Tibial artery (tissue), 4 donors: ENCODE measurements around the gene ZNF136.

Experiments used
- DNase-seq, 2 donors: peaks; one replicate each; pipeline ENCODE4 v3.0.0-alpha.2; 2019
- H3K27ac ChIP-seq, 2 donors: fragments of 200-600 bp; sonication (generic) in 1 of 2; 1 replicate in 1 of 2; 2 replicates in 1 of 2; pipeline ENCODE4 v1.5.1; 2018 to 2019; ENCODE audit warnings: mild to moderate bottlenecking in 1 of 2
- H3K27me3 ChIP-seq, 2 donors: fragments of 200-600 bp; sonication (generic) in 1 of 2; one replicate each; pipeline versions ENCODE4 v1.5.1 to v1.6.0; 2016 to 2019
- H3K36me3 ChIP-seq, 3 donors: fragments of 200-600 bp; sonication (generic) in 2 of 3; one replicate each; pipeline ENCODE4 v1.5.1; 2016 to 2019; ENCODE audit warnings: mild to moderate bottlenecking in 2 of 3
- H3K4me1 ChIP-seq, 4 donors: fragments of 200-600 bp; sonication (generic) in 2 of 4; 1 replicate in 3 of 4; 2 replicates in 1 of 4; pipeline ENCODE4 v1.5.1; 2016 to 2019
- H3K4me3 ChIP-seq, 2 donors: fragments of 200-600 bp; sonication (generic) in 1 of 2; 1 replicate in 1 of 2; 2 replicates in 1 of 2; pipeline ENCODE4 v1.5.1; 2018 to 2019; ENCODE audit warnings: mild to moderate bottlenecking in 2 of 2
- H3K9me3 ChIP-seq, 3 donors: fragments of 200-600 bp; sonication (generic) in 1 of 3; one replicate each; pipeline ENCODE4 v1.5.1; 2016 to 2019
- intact Hi-C: fragments of 100-400 bp; cut with DNase I; formaldehyde crosslinking; loops from one replicate; pipeline ENCODE4 v1.15.0; 2023; ENCODE audit warnings: low total_unique reads
- TF ChIP-seq, protein P1 (sequence below), 2 experiments: fragments of 200-600 bp in 1 of 2; fragments of 450-650 bp in 1 of 2; IDR thresholded peaks; one replicate each; pipeline ENCODE4 v1.5.1; 2017 to 2019; ENCODE audit warnings: antibody characterized with exemption in 2 of 2, mild to moderate bottlenecking in 1 of 2, moderate library complexity in 1 of 2

The ZNF136 gene

DNA sequence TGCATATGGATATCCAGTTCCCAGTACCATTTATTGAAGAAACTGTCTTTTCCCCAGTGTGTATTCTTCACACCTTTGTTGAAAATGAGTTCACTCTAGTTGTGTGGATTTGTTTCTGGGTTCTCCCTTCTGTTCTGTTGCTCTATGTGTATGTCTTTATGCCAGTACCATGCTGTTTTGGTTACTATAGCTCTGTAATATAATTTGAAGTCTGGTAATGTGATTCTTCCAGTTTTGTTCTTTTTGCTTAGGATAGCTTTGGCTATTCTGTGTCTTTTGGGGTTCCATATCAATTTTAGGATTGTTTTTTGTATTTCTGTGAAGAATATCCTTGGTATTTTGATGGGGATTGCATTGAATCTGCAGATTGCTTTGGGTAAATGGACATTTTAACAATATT is 35.2 kb downstream of the ZNF136 start:
- H3K27me3 ChIP-seq = no peaks in the 10 kb centered on the region
- no peak for DNase-seq
- H3K36me3 ChIP-seq = peaks cover 0 to 23% (median 7%) of the 10 kb centered on the region in 3 donors
- intact Hi-C loops = no loop called here
- no peak overlapping the region for H3K4me3 ChIP-seq
- peaks cover 2 to 76% (median 8%) of the 10 kb centered on the region in 3 donors for H3K9me3 ChIP-seq
- no peak overlapping the region for H3K27ac ChIP-seq
- TF ChIP-seq, protein P1, sequence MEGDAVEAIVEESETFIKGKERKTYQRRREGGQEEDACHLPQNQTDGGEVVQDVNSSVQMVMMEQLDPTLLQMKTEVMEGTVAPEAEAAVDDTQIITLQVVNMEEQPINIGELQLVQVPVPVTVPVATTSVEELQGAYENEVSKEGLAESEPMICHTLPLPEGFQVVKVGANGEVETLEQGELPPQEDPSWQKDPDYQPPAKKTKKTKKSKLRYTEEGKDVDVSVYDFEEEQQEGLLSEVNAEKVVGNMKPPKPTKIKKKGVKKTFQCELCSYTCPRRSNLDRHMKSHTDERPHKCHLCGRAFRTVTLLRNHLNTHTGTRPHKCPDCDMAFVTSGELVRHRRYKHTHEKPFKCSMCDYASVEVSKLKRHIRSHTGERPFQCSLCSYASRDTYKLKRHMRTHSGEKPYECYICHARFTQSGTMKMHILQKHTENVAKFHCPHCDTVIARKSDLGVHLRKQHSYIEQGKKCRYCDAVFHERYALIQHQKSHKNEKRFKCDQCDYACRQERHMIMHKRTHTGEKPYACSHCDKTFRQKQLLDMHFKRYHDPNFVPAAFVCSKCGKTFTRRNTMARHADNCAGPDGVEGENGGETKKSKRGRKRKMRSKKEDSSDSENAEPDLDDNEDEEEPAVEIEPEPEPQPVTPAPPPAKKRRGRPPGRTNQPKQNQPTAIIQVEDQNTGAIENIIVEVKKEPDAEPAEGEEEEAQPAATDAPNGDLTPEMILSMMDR (IDR thresholded peaks at IDR 0.05) = no peak
- peaks cover 0 to 8% (median 2%) of the 10 kb centered on the region in 4 donors for H3K4me1 ChIP-seq

DNA sequence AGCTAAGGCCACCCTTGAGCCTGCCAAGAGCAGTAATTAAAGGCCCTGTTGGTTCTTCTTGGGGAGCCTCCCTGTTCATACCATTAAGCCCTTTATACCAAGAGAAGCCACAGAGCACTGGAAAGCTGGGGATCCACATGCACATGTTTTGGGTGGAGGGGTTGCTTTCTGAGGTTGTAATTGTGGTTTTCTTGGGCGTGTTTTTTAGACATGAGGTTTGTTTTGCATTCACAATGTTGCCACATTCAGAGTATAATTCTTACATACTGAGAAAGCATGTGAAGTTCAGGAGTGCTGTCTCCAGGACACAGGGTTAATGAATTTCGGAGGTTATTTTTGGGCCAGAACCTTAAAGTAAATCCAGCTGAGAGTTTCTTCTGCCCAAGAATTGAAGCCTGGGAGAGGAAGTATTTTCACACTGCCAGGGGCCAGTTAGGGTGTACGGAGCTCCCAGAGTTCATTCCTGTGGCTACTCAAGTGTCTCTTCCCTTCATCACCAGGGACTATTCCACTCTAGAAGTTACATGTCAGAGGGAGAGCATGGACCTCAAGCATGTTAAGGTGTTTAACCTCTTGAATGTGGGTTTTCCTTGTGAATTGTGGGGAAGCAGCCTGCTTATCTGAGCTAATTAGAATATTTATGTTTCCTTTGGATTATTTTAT is 37.0 kb downstream of the ZNF136 start:
- Histone ChIP-seq H3K27ac (no peak overlapping the region), H3K4me3 (no peak overlapping the region)
- intact Hi-C loops = no loop called here

DNA sequence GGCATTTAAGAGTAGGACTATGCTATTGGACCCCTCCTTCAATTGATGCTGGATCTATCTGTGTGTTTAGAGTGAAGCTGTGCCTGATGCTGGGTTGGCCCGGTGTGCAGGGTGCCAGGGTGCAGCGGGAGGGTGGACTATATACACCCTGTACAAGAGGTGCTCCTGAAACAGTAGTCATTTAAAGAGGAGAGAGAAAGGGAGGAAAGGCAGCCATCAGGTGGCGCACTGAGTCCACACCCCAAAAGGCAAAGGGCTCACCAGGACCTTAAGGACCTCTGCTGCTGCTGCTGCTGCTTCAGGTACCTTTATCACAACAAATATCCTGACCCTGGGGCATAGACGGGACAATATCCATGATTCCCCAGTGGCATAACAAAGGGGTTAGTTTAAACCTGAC is 39.4 kb downstream of the ZNF136 start:
- Histone ChIP-seq H3K4me1 (no peaks in the 10 kb centered on the region), H3K36me3 (peaks cover 0 to 32% (median 18%) of the 10 kb centered on the region in 3 donors), H3K27ac (no peak overlapping the region), H3K27me3 (no peaks in the 10 kb centered on the region), H3K4me3 (no peak overlapping the region), H3K9me3 (peaks cover 3 to 76% (median 8%) of the 10 kb centered on the region in 3 donors)
- intact Hi-C loops = no loop called here
- TF ChIP-seq, protein P1 (IDR thresholded peaks at IDR 0.05) = no peak
- no peak for DNase-seq

More for the DNA sequence above, 37.0 kb downstream of the ZNF136 start:
- no peaks in the 10 kb centered on the region for H3K27me3 ChIP-seq
- H3K36me3 ChIP-seq = peaks cover 0 to 23% (median 7%) of the 10 kb centered on the region in 3 donors
- DNase-seq = no peak
- peaks cover 0 to 5% (median 2%) of the 10 kb centered on the region in 4 donors for H3K4me1 ChIP-seq
- peaks cover 0 to 77% (median 8%) of the 10 kb centered on the region in 3 donors for H3K9me3 ChIP-seq
- TF ChIP-seq, protein P1 (IDR thresholded peaks at IDR 0.05) = no peak

DNA sequence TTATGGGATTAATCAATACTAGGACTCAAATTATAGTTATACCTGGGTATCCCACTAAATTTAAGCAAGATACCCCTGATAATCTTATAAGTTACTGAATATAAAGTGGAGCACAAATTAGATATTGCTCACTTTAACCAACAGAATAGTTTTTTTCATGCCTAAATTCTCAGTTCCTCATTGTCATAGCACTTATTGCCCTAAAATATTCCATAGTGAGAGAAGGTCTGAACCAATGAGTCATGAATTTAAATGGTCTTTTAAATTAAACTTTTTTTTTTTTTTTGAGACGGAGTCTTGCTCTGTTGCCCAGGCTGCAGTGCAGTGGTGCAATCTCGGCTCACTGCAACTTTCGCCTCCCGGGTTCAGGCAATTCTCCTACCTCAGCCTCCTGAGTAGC is 42.4 kb downstream of the ZNF136 start:
- H3K27me3 ChIP-seq = no peaks in the 10 kb centered on the region
- intact Hi-C loops = no loop called here
- H3K9me3 ChIP-seq = peaks cover 16 to 81% (median 26%) of the 10 kb centered on the region in 3 donors
- H3K36me3 ChIP-seq = peaks cover 12 to 44% (median 43%) of the 10 kb centered on the region in 3 donors
- no peaks in the 10 kb centered on the region for H3K4me1 ChIP-seq
- H3K27ac ChIP-seq = no peak overlapping the region
- TF ChIP-seq, protein P1 (IDR thresholded peaks at IDR 0.05) = no peak
- no peak overlapping the region for H3K4me3 ChIP-seq
- no peak for DNase-seq

DNA sequence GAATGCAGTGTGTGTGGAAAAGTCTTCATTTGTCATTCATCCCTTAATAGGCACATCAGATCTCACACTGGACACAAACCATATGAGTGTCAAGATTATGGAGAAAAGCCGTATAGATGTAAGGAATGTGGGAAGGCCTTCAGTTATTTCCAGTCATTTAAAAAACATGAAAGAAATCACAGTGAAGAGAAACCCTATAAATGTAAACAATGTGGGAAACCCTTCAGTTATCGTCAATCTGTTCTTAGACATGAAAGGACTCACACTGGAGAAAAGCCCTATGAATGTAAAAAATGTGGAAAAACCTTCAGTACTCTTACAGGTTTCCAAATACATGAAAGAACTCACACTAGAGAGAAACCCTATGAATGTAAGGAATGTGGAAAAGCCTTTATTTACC is 45.3 kb downstream of the ZNF136 start:
- Histone ChIP-seq H3K9me3 (peaks cover 16 to 89% (median 26%) of the 10 kb centered on the region in 3 donors), H3K4me1 (no peaks in the 10 kb centered on the region), H3K27me3 (no peaks in the 10 kb centered on the region), H3K27ac (no peak overlapping the region), H3K4me3 (no peak overlapping the region), H3K36me3 (peaks cover 12 to 53% (median 46%) of the 10 kb centered on the region in 3 donors)
- no peak for DNase-seq
- TF ChIP-seq, protein P1 (IDR thresholded peaks at IDR 0.05) = no peak
- intact Hi-C loops = no loop called here
